GM21786 (cell line): ENCODE data around the gene CHRNB4.

Experiments
- ATAC-seq: cut with Tn5 transposase; IDR thresholded peaks from one replicate; pipeline ENCODE4 v1.9.1; 2021; ENCODE audit not compliant: unreplicated experiment

Gene CHRNB4

GRCh38 chr15:78634210-78635145, 6.5 kb downstream of the CHRNB4 start:
- no peak for ATAC-seq

GRCh38 chr15:78633348-78633747, 7.7 kb downstream of the CHRNB4 start:
- ATAC-seq = no peak

- ATAC-seq = no peak
Measured at GRCh38 chr15:78630886-78631633, 9.9 kb downstream of the CHRNB4 start.

GRCh38 chr15:78629716-78630065, 11.3 kb downstream of the CHRNB4 start:
- no peak for ATAC-seq

GRCh38 chr15:78629031-78629715, 11.8 kb downstream of the CHRNB4 start:
- ATAC-seq = no peak

- no peak for ATAC-seq
Measured at GRCh38 chr15:78628227-78628626, 12.8 kb downstream of the CHRNB4 start.

- no peak for ATAC-seq
Measured at GRCh38 chr15:78627348-78627747, 13.7 kb downstream of the CHRNB4 start.

GRCh38 chr15:78626381-78626995, 14.5 kb downstream of the CHRNB4 start:
- ATAC-seq = no peak

- ATAC-seq = no peak
Measured at GRCh38 chr15:78625606-78626280, 15.3 kb downstream of the CHRNB4 start.

- ATAC-seq = no peak
Measured at GRCh38 chr15:78624651-78625590, 16.1 kb downstream of the CHRNB4 start.

- no peak for ATAC-seq
Measured at GRCh38 chr15:78623786-78624497, 17.1 kb downstream of the CHRNB4 start.

- ATAC-seq = no peak
Measured at GRCh38 chr15:78621810-78622402, 19.1 kb downstream of the CHRNB4 start.

- ATAC-seq = no peak
Measured at GRCh38 chr15:78620527-78621421, 20.2 kb downstream of the CHRNB4 start, which contains the start of gene CHRNA3. Gene CHRNA3 (minus strand): TSS chr15:78620996. CDS start chr15:78620794, 202 bp downstream.

- no peak for ATAC-seq
Measured at GRCh38 chr15:78620021-78620526, 20.9 kb downstream of the CHRNB4 start.

GRCh38 chr15:78619022-78619950, 21.7 kb downstream of the CHRNB4 start:
- no peak for ATAC-seq

- ATAC-seq = no peak
Measured at GRCh38 chr15:78618490-78618934, 22.5 kb downstream of the CHRNB4 start.
